ENCODE results near the gene CCR2.

The CCR2 gene

GRCh38 chr3:46405301-46406019 is 51.5 kb downstream of the CCR2 start:
- no peak for DNase-seq

GRCh38 chr3:46406443-46406787 is 52.5 kb downstream of the CCR2 start:
- DNase-seq: peak; percentile 51

- peak; percentile 95 for DNase-seq
Observed at GRCh38 chr3:46406788-46407611, 53.1 kb downstream of the CCR2 start, which contains the start of the genes CCR5AS and CCRL2. Gene CCR5AS, minus strand, starts transcription at chr3:46407066. Gene CCRL2, plus strand, starts transcription at chr3:46407259. Its CDS starts 821 bp downstream, at chr3:46408080.

- peak; percentile 42 for DNase-seq
Observed at GRCh38 chr3:46407970-46408369, 54.1 kb downstream of the CCR2 start.

GRCh38 chr3:46408853-46409252 is 54.9 kb downstream of the CCR2 start:
- DNase-seq: no peak

- no peak for DNase-seq
Observed at GRCh38 chr3:46409739-46410489, 56.0 kb downstream of the CCR2 start.

All from OCI-M1 (cell line).